ENCODE data around the gene MYRFL.

The MYRFL gene

GRCh38 chr12:69900720-69901131 lies 75.7 kb downstream of the MYRFL start:
- peak; percentile 84 for DNase-seq

- no peak for DNase-seq
These were observed 76.3 kb downstream of the MYRFL start for GRCh38 chr12:69901221-69901905.

- DNase-seq = no peak
These were observed 78.5 kb downstream of the MYRFL start for GRCh38 chr12:69903548-69903947.

- DNase-seq = no peak
These were observed 79.8 kb downstream of the MYRFL start for GRCh38 chr12:69904777-69905176.

- DNase-seq = no peak
These were observed 80.8 kb downstream of the MYRFL start for GRCh38 chr12:69905801-69906200.

- no peak for DNase-seq
These were observed 81.6 kb downstream of the MYRFL start for GRCh38 chr12:69906411-69907216.

- DNase-seq = no peak
These were observed 83.2 kb downstream of the MYRFL start for GRCh38 chr12:69908203-69908602.

- peak; percentile 12 for DNase-seq
These were observed 85.7 kb downstream of the MYRFL start for GRCh38 chr12:69910694-69911093.

- no peak for DNase-seq
These were observed 88.5 kb downstream of the MYRFL start for GRCh38 chr12:69913526-69913925.

- DNase-seq = no peak
These were observed 90.9 kb downstream of the MYRFL start for GRCh38 chr12:69915964-69916363.

- DNase-seq = no peak
These were observed 91.7 kb downstream of the MYRFL start for GRCh38 chr12:69916544-69917235.

- no peak for DNase-seq
These were observed 93.3 kb downstream of the MYRFL start for GRCh38 chr12:69918287-69918686.

GRCh38 chr12:69919495-69919894 lies 94.5 kb downstream of the MYRFL start:
- DNase-seq = no peak

GRCh38 chr12:69921831-69922230 lies 96.8 kb downstream of the MYRFL start:
- DNase-seq = peak; percentile 24

GRCh38 chr12:69922999-69923398 lies 98.0 kb downstream of the MYRFL start:
- DNase-seq = no peak

- DNase-seq = no peak
These were observed 100.3 kb downstream of the MYRFL start for GRCh38 chr12:69925291-69925690.

GRCh38 chr12:69927164-69927563 lies 102.1 kb downstream of the MYRFL start:
- DNase-seq = no peak

GRCh38 chr12:69929125-69929524 lies 104.1 kb downstream of the MYRFL start:
- DNase-seq = no peak

- no peak for DNase-seq
These were observed 104.5 kb downstream of the MYRFL start for GRCh38 chr12:69929531-69929930.

GRCh38 chr12:69931569-69931968 lies 106.5 kb downstream of the MYRFL start:
- no peak for DNase-seq

GRCh38 chr12:69932154-69932553 lies 107.1 kb downstream of the MYRFL start:
- no peak for DNase-seq

- no peak for DNase-seq
These were observed 107.9 kb downstream of the MYRFL start for GRCh38 chr12:69932676-69933552.

GRCh38 chr12:69934011-69934410 lies 109.0 kb downstream of the MYRFL start:
- DNase-seq = no peak

All from NCI-H146 (cell line).